Left kidney (tissue), 2 donors: ENCODE results near the gene TCAF1. TPM values are rescaled to one million over a fixed set of nuclear protein-coding genes. Genes with fewer than 3 reads are reported as not detected.
"Not testable (repeated sequence)": the region's sequence is repeated elsewhere in the genome, so short reads cannot be mapped to it uniquely, and the experiment has no call there.

Experiments used
- DNase-seq: peaks from one replicate; pipeline ENCODE4 v3.0.0-alpha.2; 2013
- polyA plus RNA-seq: library from polyadenylated mRNA; unstranded; fragments of 120-200 nt; gene quantifications from one replicate; pipeline ENCODE4 v1.2.1, GENCODE V29; 2013; ENCODE audit not compliant: insufficient read length

Gene TCAF1
- polyA plus RNA-seq, 1 donor, result 84.1 TPM

GRCh38 chr7:143906895-143907294 is 4.9 kb upstream of the TCAF1 start:
- no peak for DNase-seq

DNA sequence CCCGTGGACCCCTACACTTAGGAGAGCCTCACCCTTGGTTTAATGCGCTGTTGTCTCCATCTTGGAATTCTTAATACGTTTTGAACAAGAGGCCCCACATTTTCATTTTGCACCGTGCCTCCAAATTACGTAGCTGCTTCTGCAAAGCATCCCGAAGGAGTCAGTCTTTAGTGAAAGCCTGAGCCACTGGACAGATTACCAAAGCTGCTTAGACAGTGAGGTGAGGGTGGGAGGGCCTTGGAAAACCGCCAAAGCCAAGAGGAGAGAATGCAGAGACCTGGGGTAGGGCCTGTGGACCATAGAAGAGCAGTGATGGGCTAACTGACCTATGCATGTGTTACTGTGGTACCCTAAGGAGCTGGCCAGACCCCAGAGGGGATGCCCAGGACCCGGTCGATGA is 4.2 kb upstream of the TCAF1 start:
- no peak for DNase-seq

DNA sequence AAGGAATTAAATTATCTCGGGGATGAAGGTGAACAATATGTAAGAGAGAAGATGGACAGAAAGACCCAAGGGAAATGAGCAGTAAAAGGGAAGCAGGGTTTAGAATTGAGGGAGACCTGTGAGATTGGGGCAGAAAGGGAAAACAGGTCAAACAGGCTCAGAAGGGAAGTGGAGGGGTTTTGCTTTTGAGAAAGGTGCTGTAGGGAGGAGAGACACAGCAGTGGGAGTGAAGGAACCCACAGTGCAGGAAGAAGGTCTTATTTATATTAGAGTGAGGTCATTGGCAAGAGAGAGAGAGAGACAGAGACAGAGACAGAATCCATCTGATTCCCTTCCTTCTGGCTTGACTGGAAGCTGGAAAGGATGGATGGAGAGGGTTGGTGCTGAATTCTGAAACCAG is 3.5 kb upstream of the TCAF1 start:
- DNase-seq, result no peak

GRCh38 chr7:143902332-143902899 is 440 bp upstream of the TCAF1 start:
- DNase-seq, result no peak

DNA sequence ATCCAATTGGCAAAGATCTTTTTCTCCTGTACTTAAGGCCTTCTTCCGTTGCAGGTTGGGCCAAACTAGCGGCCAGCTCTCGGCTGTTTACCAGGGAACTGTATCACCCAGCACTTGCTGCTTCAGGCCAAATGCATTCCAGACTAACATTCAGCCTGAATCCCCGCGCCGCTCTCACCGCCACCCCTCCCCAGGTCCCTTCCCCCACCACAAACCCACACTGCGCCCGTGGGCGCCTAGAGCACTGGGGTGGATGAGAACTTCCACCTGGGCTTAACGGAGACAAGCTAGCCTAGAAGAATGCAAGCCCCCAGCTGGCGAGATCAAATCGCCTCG is 676 bp downstream of the TCAF1 start:
- DNase-seq, result no peak

DNA sequence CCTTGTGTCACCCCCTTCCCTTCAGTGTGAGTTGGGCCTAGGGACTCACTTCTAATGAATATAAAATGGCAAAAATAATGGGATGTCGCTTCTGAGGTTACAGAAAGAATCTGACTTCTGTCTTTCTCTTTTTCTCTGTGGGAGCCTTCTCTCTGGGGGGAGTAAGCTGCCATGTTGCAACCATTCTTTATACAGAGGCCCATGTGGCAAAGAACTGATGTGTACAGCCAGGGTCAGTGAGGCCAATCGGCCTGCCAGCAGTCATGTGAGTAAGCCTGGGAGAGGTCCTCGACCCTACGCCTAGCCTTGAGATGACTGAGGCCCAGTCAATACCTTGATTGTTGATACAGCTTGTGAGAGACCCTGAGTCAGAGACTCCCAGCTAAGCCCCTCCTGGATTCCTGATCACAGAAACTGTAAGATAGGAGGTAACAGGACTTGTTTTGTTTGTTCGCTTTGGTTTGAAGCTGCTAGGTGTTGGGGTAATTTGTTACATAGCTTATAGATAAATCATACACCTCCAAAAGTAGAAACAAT is 1.7 kb downstream of the TCAF1 start:
- DNase-seq, result no peak

GRCh38 chr7:143898810-143899209 is 3.2 kb downstream of the TCAF1 start:
- DNase-seq, result no peak

DNA sequence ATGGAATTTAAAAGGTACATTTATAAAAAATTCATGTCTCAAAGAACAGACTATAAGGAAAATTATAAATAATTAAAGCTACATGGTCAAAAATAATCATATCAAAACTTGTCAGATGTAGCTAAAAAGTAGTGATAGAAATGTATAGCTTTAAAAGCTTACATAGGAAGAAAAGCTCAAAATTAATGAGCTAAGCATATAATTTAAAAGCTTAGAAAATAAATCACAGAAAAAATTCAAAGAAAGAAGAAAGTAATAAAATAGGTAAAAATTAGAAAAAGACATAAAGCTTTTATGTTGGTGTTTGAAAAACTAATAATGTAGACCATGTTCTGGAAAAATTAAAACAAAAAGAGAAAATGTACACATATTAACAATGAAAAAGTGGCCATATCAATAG is 5.3 kb downstream of the TCAF1 start:
- no peak for DNase-seq

- no peak for DNase-seq
These were observed 9.3 kb downstream of the TCAF1 start for GRCh38 chr7:143892527-143893300.

DNA sequence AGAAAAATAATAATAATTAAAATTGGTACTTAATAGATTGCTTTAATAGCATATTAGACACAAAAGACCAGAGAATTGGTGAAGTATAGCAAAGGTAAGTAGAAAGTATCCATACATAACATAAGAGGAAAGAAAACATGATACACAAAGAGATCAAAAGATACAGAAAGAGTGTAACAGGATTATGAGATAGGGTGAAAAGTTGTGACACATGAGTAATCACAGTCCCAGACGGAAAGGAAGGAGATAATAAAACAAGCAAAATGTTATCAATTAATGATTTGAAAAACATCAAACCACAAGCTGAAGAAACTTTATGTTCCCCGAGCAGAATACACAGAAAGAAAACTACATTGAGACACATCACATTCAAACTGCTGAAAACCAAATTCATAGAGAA is 10.5 kb downstream of the TCAF1 start:
- DNase-seq, result no peak

DNA sequence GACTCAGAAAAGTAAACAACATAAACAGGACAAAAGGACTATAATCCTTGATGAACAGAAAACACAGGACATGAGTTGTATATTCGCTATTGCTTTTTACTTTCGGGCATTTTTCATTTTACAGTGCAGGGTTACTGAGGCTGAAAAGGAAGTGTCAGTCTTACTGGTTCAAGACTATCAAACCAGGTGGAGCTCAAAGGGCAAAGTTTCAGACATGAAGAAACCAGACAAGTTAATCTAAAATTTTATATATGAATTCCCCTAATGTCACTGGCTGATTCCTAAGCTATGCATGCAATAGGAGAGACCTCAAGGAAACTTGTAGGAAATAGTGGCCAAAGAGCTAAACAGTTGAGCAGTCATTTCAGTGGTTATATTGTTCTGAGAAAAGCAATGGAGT is 11.4 kb downstream of the TCAF1 start:
- no peak for DNase-seq

DNA sequence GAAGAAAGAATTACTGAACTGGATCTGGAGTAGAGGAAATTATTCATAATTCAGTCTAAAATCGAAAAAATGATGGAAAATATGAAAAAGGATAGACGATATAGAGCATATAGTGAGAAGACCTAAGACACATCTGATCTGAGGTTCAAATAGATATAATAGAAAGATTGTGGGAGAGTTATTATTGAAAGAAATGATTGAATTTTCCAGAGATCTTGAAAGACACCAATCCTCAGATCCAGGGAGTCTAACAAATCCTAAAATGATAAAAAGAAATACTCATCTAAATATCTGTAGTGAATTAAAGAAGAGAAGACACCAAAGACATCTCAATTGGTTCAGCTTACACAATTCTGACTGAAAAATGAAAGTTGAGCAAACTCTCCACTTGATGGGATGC is 12.9 kb downstream of the TCAF1 start:
- DNase-seq, result no peak

DNA sequence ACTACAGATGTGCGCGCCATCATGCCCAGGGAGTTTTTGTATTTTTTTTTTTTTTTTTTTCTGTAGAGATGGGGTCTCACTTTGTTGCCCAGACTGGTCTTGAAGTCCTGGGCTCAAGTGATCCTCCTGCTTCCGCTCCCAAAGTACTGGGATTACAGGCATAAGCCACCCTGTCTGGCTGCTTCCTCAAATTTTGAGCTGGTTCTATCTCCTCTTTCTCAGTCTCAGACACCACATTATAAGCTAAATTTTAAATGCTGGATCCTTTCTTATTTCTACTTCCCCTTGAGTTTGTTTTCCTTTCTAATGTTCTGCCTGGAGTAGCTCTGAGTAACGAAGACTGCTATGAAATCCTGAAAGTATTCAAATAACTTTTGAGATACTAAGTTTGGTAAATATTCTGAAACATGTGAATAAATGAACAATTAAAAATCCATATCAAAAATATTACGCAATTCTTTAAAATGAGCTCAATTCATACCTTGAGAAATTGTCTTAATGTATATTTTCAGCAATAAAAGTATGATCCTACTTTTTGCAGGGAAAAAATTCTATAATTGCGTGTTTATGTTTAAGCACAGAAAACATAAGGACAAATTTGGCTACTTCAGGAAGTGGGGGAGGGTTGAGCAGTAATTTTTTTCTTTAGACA is 15.0 kb downstream of the TCAF1 start:
- DNase-seq, result no peak

DNA sequence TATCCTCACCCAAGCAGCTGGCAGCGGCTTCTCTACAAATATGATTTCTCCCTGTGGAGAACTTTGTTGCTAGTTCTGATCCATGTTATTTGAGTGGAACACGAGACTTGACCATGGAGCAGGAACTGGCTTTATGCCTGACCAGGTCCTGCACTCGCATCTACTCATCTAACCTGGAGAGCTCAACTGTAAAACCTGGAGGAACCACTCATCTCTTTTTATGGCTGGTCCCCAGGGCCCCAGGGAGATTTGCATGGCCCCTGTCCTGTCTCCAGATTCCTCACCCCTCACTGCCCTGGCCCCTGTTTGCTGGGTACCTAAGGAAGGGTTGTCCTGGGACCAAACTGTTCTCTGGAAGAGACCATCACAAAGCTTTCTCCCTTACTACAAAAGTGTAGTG is 16.0 kb downstream of the TCAF1 start:
- DNase-seq, result no peak

- DNase-seq, result peak; percentile 83
These were observed 16.9 kb downstream of the TCAF1 start for GRCh38 chr7:143884969-143885559.

GRCh38 chr7:143884241-143884968 is 17.6 kb downstream of the TCAF1 start:
- DNase-seq, result no peak

- peak; percentile 87 for DNase-seq
These were observed 19.3 kb downstream of the TCAF1 start for GRCh38 chr7:143882604-143883078.

- peak; percentile 82 for DNase-seq
These were observed 19.9 kb downstream of the TCAF1 start for GRCh38 chr7:143882020-143882603.

GRCh38 chr7:143878884-143879283 is 23.1 kb downstream of the TCAF1 start:
- no peak for DNase-seq

DNA sequence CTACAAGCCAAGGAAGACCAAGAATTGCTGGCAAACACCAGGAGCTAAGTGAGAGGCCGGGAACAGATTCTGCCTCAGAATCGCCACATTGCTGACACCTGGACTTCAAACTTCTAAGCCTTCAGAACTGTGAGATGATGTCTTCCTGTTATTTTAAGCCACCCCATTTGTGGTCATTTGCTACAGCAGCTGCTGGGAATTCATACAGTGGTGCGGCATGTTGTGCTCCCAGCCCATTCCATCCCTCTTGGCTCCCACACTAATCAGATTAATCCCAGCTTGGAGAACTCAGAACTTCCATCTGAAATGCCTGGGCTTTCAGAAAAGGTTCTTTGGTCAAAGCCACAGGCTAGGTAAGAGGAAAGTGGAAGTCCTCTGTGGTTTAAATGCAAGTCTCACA is 24.9 kb downstream of the TCAF1 start:
- no peak for DNase-seq

DNA sequence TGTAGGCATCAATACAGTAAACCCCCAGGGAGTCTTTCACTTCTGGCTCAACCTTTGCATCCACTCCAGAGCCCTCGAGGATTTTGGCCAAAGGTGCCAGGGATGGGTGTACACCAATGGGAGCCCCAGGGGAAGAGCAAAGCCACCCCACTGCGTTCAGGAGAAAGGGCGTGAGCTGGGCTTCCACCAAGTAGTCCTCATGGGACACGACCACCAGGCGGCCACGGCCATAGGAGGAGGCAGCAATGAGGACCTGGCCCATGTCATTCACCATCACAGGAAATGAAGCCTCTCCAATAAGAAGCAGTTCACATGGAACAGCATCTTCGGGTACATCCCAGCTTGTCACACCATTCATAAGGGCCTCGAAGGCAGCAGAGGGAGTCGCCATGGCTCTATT is 25.8 kb downstream of the TCAF1 start:
- no peak for DNase-seq

DNA sequence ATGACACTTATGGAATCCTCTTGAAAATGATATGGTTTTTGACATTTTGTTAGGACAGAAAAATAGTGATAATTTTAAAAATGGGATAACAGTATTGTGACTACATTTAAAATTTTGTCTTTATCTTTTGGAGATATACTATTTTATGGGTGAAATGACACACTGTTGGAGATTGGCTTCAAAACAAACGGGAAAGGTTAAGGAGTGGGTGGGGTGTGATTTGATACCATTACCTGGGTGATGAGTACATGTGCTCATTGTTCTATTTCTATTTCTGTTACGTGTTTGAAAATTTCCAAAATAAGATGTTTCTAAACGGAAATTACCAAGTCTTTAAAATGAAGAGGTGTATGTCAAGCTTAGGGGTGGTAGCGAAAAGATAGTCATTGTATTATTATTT is 28.7 kb downstream of the TCAF1 start:
- not testable (repeated sequence) for DNase-seq
